ENCODE results near the gene ZNF423.

Gene ZNF423

GRCh38 chr16:49657736-49658465 is 198.0 kb downstream of the ZNF423 start:
- DNase-seq, result no peak

GRCh38 chr16:49654425-49654824 is 201.5 kb downstream of the ZNF423 start:
- DNase-seq, result no peak

GRCh38 chr16:49653577-49653976 is 202.3 kb downstream of the ZNF423 start:
- DNase-seq, result no peak

GRCh38 chr16:49653173-49653570 is 202.7 kb downstream of the ZNF423 start:
- DNase-seq, result no peak

- DNase-seq, result no peak
Measured at GRCh38 chr16:49652456-49653172, 203.3 kb downstream of the ZNF423 start.

- DNase-seq, result no peak
Measured at GRCh38 chr16:49651996-49652395, 203.9 kb downstream of the ZNF423 start.

- no peak for DNase-seq
Measured at GRCh38 chr16:49651226-49651625, 204.7 kb downstream of the ZNF423 start.

- DNase-seq, result no peak
Measured at GRCh38 chr16:49650603-49651002, 205.3 kb downstream of the ZNF423 start.

- DNase-seq, result no peak
Measured at GRCh38 chr16:49649013-49649765, 206.7 kb downstream of the ZNF423 start.

- no peak for DNase-seq
Measured at GRCh38 chr16:49647673-49648072, 208.2 kb downstream of the ZNF423 start.

GRCh38 chr16:49645263-49645662 is 210.6 kb downstream of the ZNF423 start:
- DNase-seq, result no peak

GRCh38 chr16:49644145-49644463 is 211.8 kb downstream of the ZNF423 start:
- no peak for DNase-seq

- no peak for DNase-seq
Measured at GRCh38 chr16:49643429-49644144, 212.3 kb downstream of the ZNF423 start.

GRCh38 chr16:49641250-49641649 is 214.7 kb downstream of the ZNF423 start:
- no peak for DNase-seq

GRCh38 chr16:49640581-49640980 is 215.3 kb downstream of the ZNF423 start:
- DNase-seq, result no peak

- no peak for DNase-seq
Measured at GRCh38 chr16:49639739-49640431, 216.0 kb downstream of the ZNF423 start.

- DNase-seq, result no peak
Measured at GRCh38 chr16:49638673-49639610, 217.0 kb downstream of the ZNF423 start.

GRCh38 chr16:49637933-49638672 is 217.8 kb downstream of the ZNF423 start:
- DNase-seq, result no peak

GRCh38 chr16:49637511-49637910 is 218.4 kb downstream of the ZNF423 start:
- DNase-seq, result no peak

- no peak for DNase-seq
Measured at GRCh38 chr16:49636608-49637007, 219.3 kb downstream of the ZNF423 start.
